Prostate gland (tissue), 2 donors: ENCODE data around the gene UQCRHL. TPM values are rescaled to one million over a fixed set of nuclear protein-coding genes. Genes with fewer than 3 reads are reported as not detected.

Experiments
- DNase-seq: peaks from one replicate; pipeline ENCODE4 v3.0.0-alpha.2; 2019; ENCODE audit warnings: low spot score
- H3K27ac ChIP-seq, 2 donors: fragments of 200-600 bp; sonication (generic); 2 replicates each; pipeline ENCODE4 v1.5.1; 2017 to 2019
- H3K27me3 ChIP-seq: fragments of 200-600 bp; sonication (generic); replicated peaks from 2 replicates; pipeline ENCODE4 v1.5.1; 2019; ENCODE audit not compliant: insufficient read depth
- H3K36me3 ChIP-seq, 2 donors: fragments of 200-600 bp; sonication (generic); 1 replicate in 1 of 2; 2 replicates in 1 of 2; pipeline versions ENCODE4 v1.5.1 to v1.8.1; 2017 to 2019
- H3K4me1 ChIP-seq: fragments of 200-600 bp; sonication (generic); replicated peaks from 2 replicates; pipeline ENCODE4 v1.5.1; 2019
- H3K4me3 ChIP-seq, 2 donors: fragments of 200-600 bp; sonication (generic); 2 replicates each; pipeline ENCODE4 v1.5.1; 2017 to 2019
- H3K9me3 ChIP-seq: fragments of 200-600 bp; sonication (generic); 2 replicates; pipeline ENCODE4 v1.5.1; 2017
- POLR2A ChIP-seq: fragments of 450-650 bp; IDR thresholded peaks from one replicate; pipeline ENCODE4 v1.6.1; 2016; ENCODE audit warnings: antibody characterized with exemption, mild to moderate bottlenecking
- POLR2AphosphoS5 ChIP-seq: sonication (generic); formaldehyde crosslinking; IDR thresholded peaks from one replicate; pipeline ENCODE4 v1.6.1; 2017; ENCODE audit warnings: antibody characterized with exemption
- WGBS: methylation state at CpG from one replicate; pipeline ENCODE4 v1.1.5; 2018; 5-methylcytosine and 5-hydroxymethylcytosine counted together
- intact Hi-C: fragments of 100-400 bp; cut with DNase I; formaldehyde crosslinking; loops from one replicate; pipeline ENCODE4 v1.14.2; 2022
- total RNA-seq, 2 donors: library from RNA; depleted of rRNA; stranded (reverse); fragments of >200 nt; gene quantifications; one replicate each; pipeline ENCODE4 v1.1.0, GENCODE V29; 2016
- TF ChIP-seq, protein P1 (sequence below), 4 experiments: fragments of 200-600 bp in 2 of 4; fragments of 450-650 bp in 2 of 4; sonication (generic) in 2 of 4; IDR thresholded peaks; 1 replicate in 3 of 4; 2 replicates in 1 of 4; pipeline ENCODE4 v1.5.1; 2016 to 2019; ENCODE audit warnings: antibody characterized with exemption in 4 of 4, mild to moderate bottlenecking in 2 of 4, moderate library complexity in 2 of 4

Gene UQCRHL
- total RNA-seq, 2 donors from 2014 or later, result 1.6 to 2.4 TPM

DNA sequence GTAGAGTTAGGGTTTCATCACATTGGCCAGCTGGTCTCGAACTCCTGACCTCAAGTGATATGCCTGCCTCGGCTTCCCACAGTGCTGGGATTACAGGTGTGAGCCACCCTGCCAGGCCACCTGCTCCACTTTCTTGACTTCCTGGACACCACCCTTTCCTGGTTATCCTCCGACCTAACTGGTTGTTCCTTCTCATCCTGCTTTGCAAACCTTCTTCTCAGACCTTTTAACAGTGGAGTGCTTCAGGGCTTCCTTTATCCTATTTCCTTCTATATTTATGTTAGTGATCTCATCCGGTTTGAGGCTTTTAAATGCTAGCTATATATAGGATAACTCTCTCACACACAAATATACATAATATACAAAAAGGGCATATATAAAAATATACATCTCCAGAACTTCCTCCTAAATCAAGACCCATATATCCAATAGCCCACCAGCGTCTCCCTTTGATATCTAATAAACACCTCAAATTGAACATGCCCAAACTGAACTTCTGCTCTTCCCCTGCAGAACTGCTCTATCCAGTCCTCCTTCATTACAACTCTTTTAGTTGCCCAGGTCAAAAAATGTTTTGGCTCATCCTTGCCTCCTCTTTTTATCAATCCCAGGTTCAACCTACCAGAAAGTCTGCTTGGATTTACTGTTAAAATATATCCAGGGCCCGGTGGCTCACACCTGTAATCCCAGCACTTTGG, 19.5 kb upstream of the UQCRHL start:
- 77% methylated on average over 6 of the region's 6 CpGs for WGBS
- Histone ChIP-seq H3K4me3 (no peak overlapping the region), H3K27me3 (no peaks in the 10 kb centered on the region), H3K9me3 (no peaks in the 10 kb centered on the region), H3K4me1 (no peaks in the 10 kb centered on the region), H3K36me3 (no peaks in the 10 kb centered on the region), H3K27ac (no peak overlapping the region)
- no peak for TF ChIP-seq POLR2A
- TF ChIP-seq, protein P1, sequence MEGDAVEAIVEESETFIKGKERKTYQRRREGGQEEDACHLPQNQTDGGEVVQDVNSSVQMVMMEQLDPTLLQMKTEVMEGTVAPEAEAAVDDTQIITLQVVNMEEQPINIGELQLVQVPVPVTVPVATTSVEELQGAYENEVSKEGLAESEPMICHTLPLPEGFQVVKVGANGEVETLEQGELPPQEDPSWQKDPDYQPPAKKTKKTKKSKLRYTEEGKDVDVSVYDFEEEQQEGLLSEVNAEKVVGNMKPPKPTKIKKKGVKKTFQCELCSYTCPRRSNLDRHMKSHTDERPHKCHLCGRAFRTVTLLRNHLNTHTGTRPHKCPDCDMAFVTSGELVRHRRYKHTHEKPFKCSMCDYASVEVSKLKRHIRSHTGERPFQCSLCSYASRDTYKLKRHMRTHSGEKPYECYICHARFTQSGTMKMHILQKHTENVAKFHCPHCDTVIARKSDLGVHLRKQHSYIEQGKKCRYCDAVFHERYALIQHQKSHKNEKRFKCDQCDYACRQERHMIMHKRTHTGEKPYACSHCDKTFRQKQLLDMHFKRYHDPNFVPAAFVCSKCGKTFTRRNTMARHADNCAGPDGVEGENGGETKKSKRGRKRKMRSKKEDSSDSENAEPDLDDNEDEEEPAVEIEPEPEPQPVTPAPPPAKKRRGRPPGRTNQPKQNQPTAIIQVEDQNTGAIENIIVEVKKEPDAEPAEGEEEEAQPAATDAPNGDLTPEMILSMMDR (IDR thresholded peaks at IDR 0.05), result no peak
- TF ChIP-seq POLR2AphosphoS5, result no peak
- intact Hi-C loops, result no loop called here
- DNase-seq, result no peak

DNA sequence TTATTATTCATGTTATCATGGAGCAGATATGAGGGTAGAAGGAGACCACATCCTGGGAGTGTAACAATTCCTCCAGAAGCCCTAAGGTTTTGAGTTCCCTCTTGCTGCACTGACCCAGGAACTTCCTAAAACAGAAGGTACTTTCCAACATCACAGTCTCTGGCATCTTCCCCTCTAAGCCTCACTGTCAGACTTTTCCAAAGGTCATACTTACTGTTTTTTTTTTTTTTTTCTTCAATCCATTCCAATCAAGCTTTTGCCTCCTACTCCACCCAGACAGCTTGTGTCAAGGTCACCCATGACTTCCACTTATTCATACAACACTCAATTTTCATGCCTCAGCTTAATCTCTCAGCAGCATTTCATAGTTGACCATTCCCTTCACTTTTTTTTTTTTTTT, 18.4 kb upstream of the UQCRHL start:
- H3K36me3 ChIP-seq, result no peaks in the 10 kb centered on the region
- intact Hi-C loops, result no loop called here
- H3K27ac ChIP-seq, result no peak overlapping the region
- TF ChIP-seq, protein P1 (IDR thresholded peaks at IDR 0.05), result no peak
- TF ChIP-seq POLR2A (no peak), POLR2AphosphoS5 (no peak)
- no peaks in the 10 kb centered on the region for H3K27me3 ChIP-seq
- H3K4me3 ChIP-seq, result no peak overlapping the region
- H3K9me3 ChIP-seq, result no peaks in the 10 kb centered on the region
- H3K4me1 ChIP-seq, result no peaks in the 10 kb centered on the region
- DNase-seq, result no peak

DNA sequence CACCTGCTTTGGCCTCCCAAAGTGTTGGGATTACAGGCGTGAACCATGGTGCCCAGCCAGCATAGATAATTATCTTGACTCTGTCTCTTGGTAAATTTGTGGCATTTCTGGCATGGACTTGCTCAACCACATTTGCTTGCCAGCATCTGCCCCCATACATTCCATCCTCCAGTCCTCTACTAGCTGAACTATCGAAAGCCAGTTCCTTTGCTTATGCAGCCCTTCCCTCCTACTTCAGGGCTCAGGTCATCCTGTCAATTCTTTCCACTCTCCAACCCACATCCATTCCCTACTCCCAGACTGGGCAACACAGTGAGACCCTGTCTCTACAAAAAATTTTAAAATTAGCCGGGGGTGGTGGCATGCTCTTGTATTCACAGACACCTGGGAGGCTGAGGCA, 13.0 kb upstream of the UQCRHL start:
- no peaks in the 10 kb centered on the region for H3K36me3 ChIP-seq
- 62% methylated on average over 3 of the region's 3 CpGs for WGBS
- H3K9me3 ChIP-seq, result no peaks in the 10 kb centered on the region
- no peaks in the 10 kb centered on the region for H3K4me1 ChIP-seq
- no peak for DNase-seq
- intact Hi-C loops, result no loop called here
- H3K4me3 ChIP-seq, result no peak overlapping the region
- TF ChIP-seq, protein P1 (IDR thresholded peaks at IDR 0.05), result no peak
- TF ChIP-seq POLR2AphosphoS5 (no peak), POLR2A (no peak)
- H3K27ac ChIP-seq, result no peak overlapping the region
- no peaks in the 10 kb centered on the region for H3K27me3 ChIP-seq

DNA sequence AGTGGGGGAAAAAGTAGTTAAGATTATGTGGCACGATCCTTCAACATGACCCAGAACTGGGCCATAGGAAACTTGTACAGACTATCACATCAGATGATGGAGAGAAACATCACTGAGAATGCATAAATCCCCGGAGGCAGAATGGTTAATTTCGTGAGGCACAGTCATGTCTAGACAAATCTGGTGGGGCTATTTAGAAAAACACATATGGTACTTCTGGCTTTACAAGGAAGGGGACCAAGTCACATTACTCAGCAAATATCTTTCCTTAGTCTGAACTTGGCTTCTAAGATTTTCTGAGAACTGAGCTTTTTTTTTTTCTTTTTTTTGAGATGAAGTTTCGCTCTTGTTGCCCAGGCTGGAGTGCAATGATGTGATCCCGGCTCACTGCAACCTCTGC, 9.2 kb upstream of the UQCRHL start:
- Histone ChIP-seq H3K9me3 (no peaks in the 10 kb centered on the region), H3K36me3 (no peaks in the 10 kb centered on the region), H3K27ac (no peak overlapping the region), H3K4me1 (no peaks in the 10 kb centered on the region), H3K4me3 (no peak overlapping the region), H3K27me3 (no peaks in the 10 kb centered on the region)
- TF ChIP-seq POLR2AphosphoS5 (no peak), POLR2A (no peak)
- TF ChIP-seq, protein P1 (IDR thresholded peaks at IDR 0.05), result no peak
- intact Hi-C loops, result loop anchor here (5.0 kb wide), 1 partner anchor 176 kb away; no protein-coding TSS in a partner anchor
- 66% methylated on average over 5 of the region's 5 CpGs for WGBS
- no peak for DNase-seq

DNA sequence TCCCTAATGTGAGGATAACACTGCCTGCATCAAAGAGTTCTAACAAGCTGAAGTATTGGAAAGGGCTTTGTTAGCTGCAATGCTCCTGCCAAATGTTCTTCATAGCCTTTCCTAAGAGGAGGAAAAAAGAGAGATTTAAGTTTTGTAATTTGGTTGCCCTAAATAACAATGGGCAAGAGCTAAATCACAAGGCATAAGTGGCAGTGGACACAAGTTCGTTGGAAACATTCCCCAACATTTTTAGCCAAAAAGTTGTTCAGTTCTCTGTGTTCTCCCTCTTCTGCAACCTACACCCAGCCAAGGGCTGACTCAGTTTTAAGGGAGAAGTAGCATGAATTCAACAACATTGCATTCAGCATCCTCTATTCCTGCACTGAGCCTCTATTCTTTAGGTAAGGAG, 2.6 kb upstream of the UQCRHL start:
- TF ChIP-seq POLR2A (no peak), POLR2AphosphoS5 (no peak)
- TF ChIP-seq, protein P1 (IDR thresholded peaks at IDR 0.05), result no peak
- WGBS, result 53% methylated on average over 1 of the region's 1 CpG
- intact Hi-C loops, result loop anchor here (5.0 kb wide), 1 partner anchor 237 kb away; no protein-coding TSS in a partner anchor

More for the DNA sequence above, 2.6 kb upstream of the UQCRHL start:
- Histone ChIP-seq H3K4me3 (no peak overlapping the region), H3K4me1 (no peaks in the 10 kb centered on the region), H3K27ac (no peak overlapping the region), H3K9me3 (no peaks in the 10 kb centered on the region), H3K27me3 (no peaks in the 10 kb centered on the region), H3K36me3 (no peaks in the 10 kb centered on the region)
- DNase-seq, result no peak
